Measurements from ENCODE around the gene FRAT2. TPM values are rescaled to one million over a fixed set of nuclear protein-coding genes. Genes with fewer than 3 reads are reported as not detected.

FRAT2 gene
- total RNA-seq, 1 donor from 2014 or later = 10.9 TPM

- TF ChIP-seq CTCF (IDR thresholded peaks at IDR 0.05) = no peak
- Mint-ChIP-seq H3K4me1 (no peaks in the 10 kb centered on the region), H3K9me3 (no peaks in the 10 kb centered on the region), H3K27ac (no peak overlapping the region), H3K4me3 (no peak overlapping the region), H3K27me3 (no peaks in the 10 kb centered on the region), H3K36me3 (ENCODE audit: low read depth) (peaks cover 63% of the 10 kb centered on the region)
- ChIA-PET CTCF (interaction anchor here (1.1 to 1.7 kb wide), 2 partner anchors 44 to 78 kb away, joined by 3 to 6 read pairs; partner anchors contain the start of gene RRP12), POLR2A (no interaction called here)
- intact Hi-C loops (cut with micrococcal nuclease) = no loop called here
- DNase-seq (no peak), ATAC-seq (ENCODE audit: low read depth) (no peak)
These were observed 22.4 kb upstream of the FRAT2 start for GRCh38 chr10:97356918-97357317.

- H3K4me1 Mint-ChIP-seq = no peaks in the 10 kb centered on the region
- POLR2A ChIA-PET = interaction anchor here (1.0 kb wide), 1 partner anchor 36 kb away, joined by 3 read pairs; no protein-coding TSS in a partner anchor
- H3K9me3 Mint-ChIP-seq = no peaks in the 10 kb centered on the region
- CTCF ChIA-PET = interaction anchor here (1.7 kb wide), 1 partner anchor 77 kb away, joined by 6 read pairs; no protein-coding TSS in a partner anchor
- TF ChIP-seq CTCF (IDR thresholded peaks at IDR 0.05) = no peak
- H3K27me3 Mint-ChIP-seq = no peaks in the 10 kb centered on the region
- H3K4me3 Mint-ChIP-seq = no peak overlapping the region
- H3K36me3 Mint-ChIP-seq (ENCODE audit: low read depth) = peaks cover 63% of the 10 kb centered on the region
- DNase-seq (no peak), ATAC-seq (ENCODE audit: low read depth) (no peak)
- intact Hi-C loops (cut with micrococcal nuclease) = no loop called here
- H3K27ac Mint-ChIP-seq = no peak overlapping the region
These were observed 21.9 kb upstream of the FRAT2 start for GRCh38 chr10:97356318-97356914.

GRCh38 chr10:97355571-97355975, 21.0 kb upstream of the FRAT2 start:
- no peaks in the 10 kb centered on the region for H3K4me1 Mint-ChIP-seq
- ATAC-seq (ENCODE audit: low read depth) (no peak), DNase-seq (no peak)
- intact Hi-C loops (cut with micrococcal nuclease) = loop anchor here (2.0 kb wide), 1 partner anchor 77 kb away; no protein-coding TSS in a partner anchor
- H3K4me3 Mint-ChIP-seq = no peak overlapping the region
- H3K36me3 Mint-ChIP-seq (ENCODE audit: low read depth) = peaks cover 58% of the 10 kb centered on the region
- H3K9me3 Mint-ChIP-seq = no peaks in the 10 kb centered on the region
- no peaks in the 10 kb centered on the region for H3K27me3 Mint-ChIP-seq
- POLR2A ChIA-PET = interaction anchor here (1.0 kb wide), 1 partner anchor 35 kb away, joined by 3 read pairs; no protein-coding TSS in a partner anchor
- no peak for TF ChIP-seq CTCF (IDR thresholded peaks at IDR 0.05)
- CTCF ChIA-PET = interaction anchor here (1.7 kb wide), 1 partner anchor 77 kb away, joined by 6 read pairs; no protein-coding TSS in a partner anchor
- no peak overlapping the region for H3K27ac Mint-ChIP-seq

GRCh38 chr10:97353945-97354344, 19.4 kb upstream of the FRAT2 start:
- TF ChIP-seq CTCF (IDR thresholded peaks at IDR 0.05) = no peak
- Mint-ChIP-seq H3K36me3 (ENCODE audit: low read depth) (peaks cover 45% of the 10 kb centered on the region), H3K9me3 (no peaks in the 10 kb centered on the region), H3K27ac (no peak overlapping the region), H3K4me3 (no peak overlapping the region), H3K4me1 (no peaks in the 10 kb centered on the region), H3K27me3 (no peaks in the 10 kb centered on the region)
- ChIA-PET CTCF (no interaction called here), POLR2A (no interaction called here)
- intact Hi-C loops (cut with micrococcal nuclease) = loop anchor here (2.0 kb wide), 1 partner anchor 75 kb away; no protein-coding TSS in a partner anchor
- DNase-seq (no peak), ATAC-seq (ENCODE audit: low read depth) (no peak)

- no peaks in the 10 kb centered on the region for H3K27me3 Mint-ChIP-seq
- no peak overlapping the region for H3K4me3 Mint-ChIP-seq
- no peak for ATAC-seq (ENCODE audit: low read depth)
- H3K9me3 Mint-ChIP-seq = no peaks in the 10 kb centered on the region
- H3K27ac Mint-ChIP-seq = no peak overlapping the region
- ChIA-PET POLR2A (interaction anchor here (0.7 kb wide), 1 partner anchor 32 kb away, joined by 3 read pairs; no protein-coding TSS in a partner anchor), CTCF (no interaction called here)
- TF ChIP-seq CTCF (IDR thresholded peaks at IDR 0.05) = no peak
- intact Hi-C loops (cut with micrococcal nuclease) = no loop called here
- H3K36me3 Mint-ChIP-seq (ENCODE audit: low read depth) = peaks cover 14% of the 10 kb centered on the region
- no peak for DNase-seq
- H3K4me1 Mint-ChIP-seq = no peaks in the 10 kb centered on the region
These were observed 15.4 kb upstream of the FRAT2 start for GRCh38 chr10:97349752-97350513.
